ENCODE data around the gene C8G.

Gene C8G

DNA sequence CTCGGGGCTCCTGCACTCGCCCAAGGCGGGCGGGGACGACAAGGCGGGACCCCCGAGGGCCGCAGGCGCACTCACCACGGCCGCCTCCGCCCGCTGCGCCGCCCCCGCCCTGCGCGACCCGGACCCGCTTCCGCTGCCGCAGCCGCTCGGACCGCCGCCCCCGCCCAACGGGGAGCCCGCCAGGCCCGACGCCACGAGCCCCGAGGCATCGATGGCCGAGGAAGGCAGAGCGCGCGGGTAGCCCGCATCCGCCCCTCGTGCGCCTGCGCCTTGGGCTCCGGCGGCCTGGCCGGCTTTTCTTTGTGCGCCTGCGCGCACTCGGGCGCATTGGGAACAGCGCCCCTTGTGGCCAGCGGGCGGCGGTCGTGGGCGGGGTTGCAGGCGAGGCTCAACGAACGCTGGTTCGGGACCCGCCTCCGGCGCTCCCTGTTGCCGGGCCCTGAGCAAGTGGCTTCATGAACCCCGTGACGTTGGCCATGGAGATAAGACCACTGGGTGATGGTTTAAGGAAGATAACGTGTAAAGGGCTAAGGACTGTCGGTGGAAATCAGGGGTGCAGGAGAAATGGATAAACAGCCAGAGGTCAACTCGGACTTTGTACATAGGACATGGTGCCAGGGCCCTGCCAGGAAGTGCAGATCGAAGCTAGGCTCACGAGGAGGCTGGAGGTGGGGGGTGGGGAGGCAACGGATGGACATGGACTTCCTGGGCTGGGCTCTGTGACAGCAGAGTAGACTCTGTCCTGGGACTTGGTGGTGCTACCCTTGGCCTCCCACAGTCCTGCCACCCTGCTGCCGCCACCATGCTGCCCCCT lies at the start of gene C8G, which contains the start of gene FBXW5:
Gene C8G (plus strand): TSS at position 725 of the 814 bp plus-strand sequence. CDS start 78 bp downstream, at position 803.
Gene FBXW5 (minus strand): TSS at position 220 of the 814 bp plus-strand sequence. CDS start 655 bp downstream, outside the sequence.
- peak; percentile 92 to 95 for DNase-seq

DNA sequence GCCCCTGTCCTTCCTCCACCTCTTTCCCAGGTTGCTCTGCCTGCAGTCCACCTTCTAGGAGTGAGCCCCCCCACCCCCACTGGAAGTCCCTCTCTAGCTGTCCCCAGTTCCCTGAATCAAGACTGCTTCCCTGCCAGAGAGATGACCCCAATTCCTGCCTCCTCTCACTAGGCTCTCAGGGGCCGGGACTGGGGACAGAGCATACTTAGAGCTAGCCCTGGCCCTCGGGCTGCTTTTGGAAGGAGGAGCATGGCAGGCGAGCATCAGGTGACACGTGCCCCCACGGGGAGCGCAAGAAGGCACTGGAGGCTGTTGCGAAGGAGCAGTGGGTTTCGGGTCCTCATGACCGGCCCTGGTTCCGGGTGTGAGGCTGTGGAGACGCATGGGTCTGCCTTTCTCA lies 49.0 kb upstream of the C8G start:
- DNase-seq, result no peak

DNA sequence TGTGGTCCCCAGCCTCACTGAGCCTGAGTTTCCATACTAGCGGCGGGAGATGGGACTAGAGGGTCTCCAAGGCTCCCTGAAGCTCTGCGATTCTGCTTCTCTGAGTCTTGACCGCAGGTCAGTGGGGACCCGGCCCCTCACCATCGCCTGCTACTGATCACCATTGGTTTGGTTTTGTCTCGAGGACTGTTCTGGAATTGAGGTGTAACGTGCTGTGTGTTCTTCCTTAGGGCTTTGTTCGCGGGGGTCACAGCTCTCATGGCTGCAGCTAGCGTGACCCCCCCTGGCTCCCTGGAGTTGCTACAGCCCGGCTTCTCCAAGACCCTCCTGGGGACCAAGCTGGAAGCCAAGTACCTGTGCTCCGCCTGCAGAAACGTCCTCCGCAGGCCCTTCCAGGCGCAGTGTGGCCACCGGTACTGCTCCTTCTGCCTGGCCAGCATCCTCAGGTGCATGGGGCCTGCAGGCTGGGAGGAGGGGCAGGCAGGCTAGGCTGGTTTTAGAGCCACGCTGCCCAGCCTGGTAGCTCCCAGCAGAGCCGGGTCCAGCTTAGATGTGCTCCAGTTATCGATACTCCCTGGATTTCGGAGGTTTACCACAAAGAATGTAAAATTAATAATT lies 46.5 kb upstream of the C8G start:
- DNase-seq, result no peak

DNA sequence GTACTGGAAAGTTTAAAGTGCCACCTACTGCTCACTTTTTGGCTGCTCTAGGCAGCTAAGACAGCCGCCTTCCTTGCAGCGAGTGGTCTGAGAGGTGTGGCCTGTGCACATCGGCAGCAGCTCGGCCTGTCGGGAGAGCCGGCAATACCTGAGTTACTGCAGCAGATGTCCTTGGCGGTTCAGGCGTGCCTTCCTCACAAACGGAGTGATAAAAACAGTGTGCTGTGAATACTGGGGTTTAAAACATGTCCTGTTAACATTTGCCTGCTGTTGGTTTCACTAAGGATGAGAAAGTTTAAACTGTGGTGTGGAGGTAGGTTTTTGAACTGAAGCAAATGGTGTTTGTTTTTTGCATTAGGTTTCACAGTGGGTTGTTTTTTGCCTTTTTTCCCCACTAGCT lies 45.8 kb upstream of the C8G start:
- DNase-seq, result no peak

DNA sequence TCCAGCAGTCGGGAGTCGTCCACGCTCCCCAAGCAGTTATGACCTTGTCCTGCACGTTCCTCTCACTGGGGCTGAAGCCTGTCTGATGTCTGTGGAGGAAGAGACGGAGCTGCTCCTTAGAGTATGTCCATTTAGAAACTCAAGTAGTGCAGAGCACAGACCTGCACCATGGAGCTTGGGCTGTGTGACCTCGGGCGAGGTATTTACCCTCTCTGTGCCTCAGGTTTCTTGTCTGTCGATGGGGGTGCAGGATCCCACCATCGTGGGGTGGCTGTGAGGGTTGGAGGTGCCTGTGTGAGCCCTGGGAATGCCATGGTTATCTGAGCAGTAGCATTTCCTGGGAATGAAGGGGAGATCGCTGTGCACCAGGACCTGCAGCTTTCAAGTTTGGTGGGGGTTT lies 44.5 kb upstream of the C8G start:
- DNase-seq, result no peak

DNA sequence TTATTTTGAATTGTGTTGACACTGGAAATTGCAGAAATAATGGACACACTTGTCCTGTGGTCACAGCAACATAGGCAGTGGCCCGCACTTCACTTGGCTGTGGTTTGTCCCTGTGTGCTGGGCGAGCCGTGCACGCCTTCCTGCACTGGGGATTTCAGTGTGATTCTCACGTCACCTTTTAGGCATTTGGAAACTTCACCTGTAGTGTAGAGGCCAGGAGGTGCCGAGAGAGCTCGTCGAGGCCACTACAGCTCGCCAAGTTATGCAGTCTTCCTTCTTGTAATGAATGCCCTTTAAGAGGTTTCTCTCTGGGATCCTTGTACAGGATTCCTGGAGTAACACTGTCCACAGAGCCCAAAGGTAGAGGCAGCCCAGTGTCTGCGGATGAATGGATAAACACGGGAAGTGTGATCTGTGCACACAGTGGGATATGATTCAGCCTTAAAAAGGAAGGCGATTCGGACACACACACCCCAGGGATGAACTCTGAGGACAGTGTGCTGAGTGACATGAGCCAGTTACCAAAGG lies 44.0 kb upstream of the C8G start:
- no peak for DNase-seq

DNA sequence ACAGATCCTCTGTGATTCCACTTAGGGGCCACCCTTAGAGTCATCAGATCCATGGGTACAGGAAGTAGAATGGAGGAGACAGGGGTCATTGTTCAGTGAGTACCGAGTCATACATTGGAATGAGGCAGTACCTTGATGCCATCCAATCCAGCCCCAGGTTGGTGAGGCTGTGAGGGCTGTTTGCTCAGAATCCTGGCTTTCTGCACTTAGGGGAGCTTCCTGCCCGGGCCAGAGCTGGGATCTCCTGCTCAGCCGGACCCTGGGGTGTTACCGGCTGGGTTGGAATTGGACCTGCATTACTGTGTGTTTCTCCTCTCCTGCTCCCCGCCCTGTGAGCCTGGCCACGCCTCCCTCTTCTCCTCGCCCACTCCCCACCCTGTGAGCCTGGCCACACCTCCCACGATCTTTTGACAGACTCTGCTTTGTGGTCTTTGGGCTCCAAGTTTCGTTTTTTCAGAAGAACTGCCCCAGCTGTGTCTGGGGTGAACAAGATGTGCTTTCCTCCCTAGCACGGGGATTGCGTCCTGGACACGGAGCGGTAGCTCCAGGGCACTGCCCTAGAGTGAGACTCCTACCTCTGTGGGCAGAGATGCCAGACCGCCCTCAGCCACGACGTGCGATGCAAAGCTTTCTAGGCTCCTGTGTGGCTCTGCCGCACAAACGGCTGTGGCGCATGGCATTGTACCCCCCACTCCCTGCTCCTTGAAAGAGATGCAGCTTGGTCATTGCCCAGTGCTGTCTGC lies 43.4 kb upstream of the C8G start:
- DNase-seq, result no peak

DNA sequence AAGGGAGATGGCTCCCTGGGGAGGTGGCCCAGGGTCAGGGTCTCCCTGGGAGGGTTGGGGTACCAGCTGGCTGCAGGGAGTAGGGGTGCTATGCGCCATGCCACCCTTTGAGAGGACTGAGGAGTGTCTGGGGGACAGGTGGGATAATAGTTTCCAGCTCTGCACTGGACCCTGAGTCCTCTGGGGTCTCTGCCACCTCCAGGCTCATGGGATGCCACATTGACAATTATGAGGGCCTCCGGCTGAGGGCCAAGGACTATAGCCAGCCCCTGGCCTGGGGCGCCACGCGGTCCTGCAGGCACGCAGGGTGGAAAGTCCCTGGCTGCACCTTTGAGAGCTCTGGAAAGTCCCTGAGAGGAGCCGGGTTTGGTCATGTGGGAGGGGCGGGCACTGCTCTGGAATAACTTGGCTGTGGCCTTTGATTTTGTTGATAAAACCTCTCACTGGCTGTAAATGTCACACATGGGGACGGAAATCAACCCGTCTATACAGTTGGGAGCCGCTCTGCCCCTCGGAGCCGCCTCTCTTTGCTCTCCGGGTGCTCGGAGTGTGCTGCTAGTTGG lies 42.7 kb upstream of the C8G start:
- DNase-seq, result no peak

DNA sequence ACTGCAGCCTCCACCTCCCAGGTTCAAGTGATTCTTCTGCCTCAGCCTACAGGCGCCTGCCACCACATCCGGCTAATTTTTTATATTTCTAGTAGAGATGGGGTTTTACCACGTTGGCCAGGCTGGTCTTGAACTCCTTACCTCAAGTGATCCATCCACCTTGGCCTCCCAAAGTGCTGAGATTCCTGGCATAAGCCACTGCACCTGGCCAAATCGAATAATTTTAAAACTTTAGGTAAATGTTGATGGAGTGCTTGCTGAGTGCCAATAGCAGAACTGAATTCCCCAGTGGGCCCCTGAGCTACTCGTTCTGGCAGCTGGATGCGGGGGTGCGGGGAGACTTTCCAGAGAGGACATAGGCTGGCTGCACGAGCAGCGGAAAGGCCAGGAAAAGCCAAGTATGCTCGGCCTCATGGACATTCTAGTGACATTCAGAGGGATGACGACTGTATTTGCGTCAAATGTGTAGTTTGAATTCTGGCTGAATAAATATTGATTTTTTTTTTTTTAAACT lies 41.9 kb upstream of the C8G start:
- no peak for DNase-seq

DNA sequence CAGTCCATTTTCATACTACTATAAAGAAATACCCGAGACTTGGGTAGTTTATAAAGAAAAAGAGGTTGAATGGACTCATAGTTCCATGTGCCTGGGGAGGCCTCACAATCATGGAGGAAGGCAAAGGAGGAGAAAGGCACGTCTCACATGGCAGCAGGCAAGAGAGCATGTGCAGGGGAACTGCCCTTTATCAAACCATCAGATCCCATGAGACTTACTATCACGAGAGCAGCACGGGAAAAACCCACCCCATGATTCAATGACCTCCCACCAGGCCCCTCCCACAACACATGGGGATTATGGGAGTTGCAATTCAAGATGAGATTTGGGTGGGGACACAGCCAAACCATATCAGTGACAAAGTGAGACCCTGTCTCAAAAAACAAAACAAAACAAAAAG lies 38.8 kb upstream of the C8G start:
- no peak for DNase-seq

DNA sequence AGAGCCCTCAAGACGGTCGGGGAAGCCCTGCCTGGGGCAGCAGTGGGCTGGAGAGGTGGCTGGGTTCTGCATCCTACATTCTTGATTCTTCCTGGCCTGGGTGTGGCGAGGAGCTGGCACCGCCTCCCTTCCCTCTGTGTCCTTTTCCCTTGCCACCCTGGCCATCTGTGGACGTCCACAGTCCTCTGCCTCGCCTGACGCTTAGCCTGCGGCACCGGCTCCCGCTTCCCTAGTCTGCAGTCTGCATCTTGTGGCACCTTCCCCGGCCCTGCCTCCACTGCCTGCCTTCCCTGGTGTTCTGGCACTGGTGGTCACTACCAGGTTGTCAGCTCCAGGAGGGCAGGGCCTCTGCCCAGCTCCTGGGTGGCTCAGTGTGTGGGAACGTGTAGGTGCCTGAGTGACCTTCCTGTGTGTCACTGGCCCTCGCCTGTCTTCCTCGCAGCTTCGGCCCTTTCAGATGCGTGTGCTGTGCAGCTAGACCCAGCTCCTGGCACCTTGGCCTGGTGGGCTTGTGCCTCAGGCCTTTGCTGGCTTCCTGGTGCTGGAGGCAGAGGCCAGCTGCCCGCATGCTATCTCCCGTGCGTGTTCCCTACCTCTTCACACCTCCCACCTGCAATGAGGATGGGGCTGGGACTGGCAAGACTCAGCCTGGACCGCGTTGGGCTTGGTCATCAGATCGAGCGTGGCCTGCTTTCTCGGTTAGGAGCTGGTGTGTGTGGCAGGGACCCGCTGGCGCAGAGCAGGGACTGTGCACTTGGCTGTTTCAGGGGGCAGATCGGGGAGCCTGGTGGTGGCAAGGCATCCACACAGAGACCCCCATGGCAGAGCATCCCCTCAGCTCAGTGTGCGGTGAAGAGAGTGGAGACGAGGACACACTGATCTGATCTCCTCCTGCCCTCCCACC lies 37.8 kb upstream of the C8G start:
- no peak for DNase-seq

DNA sequence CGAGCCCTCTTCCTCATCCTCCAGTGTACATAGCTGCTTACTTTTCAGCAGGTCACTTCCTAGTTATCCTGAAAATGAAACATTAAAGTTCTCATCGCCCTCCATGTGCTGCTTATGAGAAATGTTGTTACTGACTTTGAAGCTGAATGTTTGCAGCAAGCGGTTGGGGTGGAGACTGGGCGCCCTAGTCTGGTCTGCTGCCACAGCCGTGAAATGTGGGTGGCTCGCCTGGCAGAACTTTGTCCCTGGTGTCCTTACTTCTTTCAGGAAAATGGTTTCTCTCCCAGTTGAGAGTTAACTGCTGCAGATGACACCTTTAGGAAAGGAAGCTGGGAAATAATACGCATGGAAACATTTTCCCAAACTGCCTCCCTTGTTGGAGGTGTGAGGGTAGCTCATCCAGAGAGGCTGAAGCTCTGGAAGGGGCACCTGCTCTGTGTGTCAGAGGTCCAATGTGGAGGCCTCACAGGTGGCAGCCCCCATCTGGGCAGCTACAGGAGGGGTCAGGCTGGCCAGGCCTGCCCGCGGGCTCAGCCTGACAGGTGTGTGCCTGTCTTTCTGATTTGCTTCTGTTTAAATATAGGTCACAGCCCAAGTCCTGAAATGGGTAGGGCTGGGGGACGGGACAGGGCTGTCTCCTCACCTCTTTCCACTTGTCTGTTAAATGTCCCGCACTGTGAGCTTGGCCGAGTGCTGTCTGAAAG lies 34.7 kb upstream of the C8G start:
- no peak for DNase-seq

DNA sequence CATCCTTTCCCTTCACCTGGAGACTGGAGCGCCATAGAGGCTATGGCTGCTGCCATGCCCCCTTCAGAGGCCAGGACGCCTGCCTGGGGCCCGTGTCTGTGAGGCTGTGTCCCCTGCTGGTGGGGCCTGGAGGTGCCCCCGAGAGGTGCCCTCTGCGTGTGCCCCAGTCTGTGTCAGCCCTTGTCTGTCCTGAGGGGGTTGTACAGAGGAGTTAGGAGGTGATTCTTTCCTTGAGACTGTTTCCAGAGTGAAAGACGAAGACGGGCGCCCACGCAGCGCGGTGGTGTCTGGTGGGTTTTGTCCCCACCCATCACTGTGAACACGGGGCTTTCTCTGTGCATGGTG lies 34.2 kb upstream of the C8G start:
- no peak for DNase-seq

DNA sequence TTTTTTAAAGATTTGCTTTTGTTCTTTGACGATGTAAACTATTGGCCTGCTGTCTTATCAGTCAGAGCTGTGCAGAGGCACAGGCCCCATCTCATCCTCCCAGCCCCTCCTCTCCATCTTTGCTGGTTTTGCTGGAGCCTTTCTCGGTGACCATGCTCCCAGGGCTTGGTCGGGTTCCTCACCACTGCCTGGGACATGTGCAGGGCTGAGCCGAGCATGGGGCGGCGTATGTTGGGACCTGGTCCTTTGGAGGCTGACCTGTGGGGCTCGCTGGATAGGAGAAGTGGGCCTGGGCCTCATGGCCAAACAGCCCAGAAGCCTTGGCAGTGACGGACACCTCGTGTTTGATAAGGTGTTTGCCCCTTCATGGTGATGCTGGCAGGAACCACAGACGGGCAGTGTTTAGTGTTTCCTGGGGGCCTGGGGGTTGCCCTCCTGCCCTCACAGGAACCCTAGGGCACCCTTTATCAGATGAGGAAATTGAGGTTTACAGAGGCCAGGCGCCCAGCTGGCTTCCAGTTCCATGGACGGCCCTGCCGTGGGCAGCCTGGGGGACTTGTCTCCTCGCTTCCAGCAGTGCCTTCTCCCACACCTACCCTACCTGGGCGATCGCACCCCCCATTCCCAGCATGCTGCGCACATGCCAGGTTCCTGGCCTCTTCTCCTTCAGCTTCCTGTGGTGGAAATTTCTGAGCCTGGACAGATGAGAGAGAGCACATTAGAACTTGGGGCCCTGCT lies 31.2 kb upstream of the C8G start:
- DNase-seq, result no peak

DNA sequence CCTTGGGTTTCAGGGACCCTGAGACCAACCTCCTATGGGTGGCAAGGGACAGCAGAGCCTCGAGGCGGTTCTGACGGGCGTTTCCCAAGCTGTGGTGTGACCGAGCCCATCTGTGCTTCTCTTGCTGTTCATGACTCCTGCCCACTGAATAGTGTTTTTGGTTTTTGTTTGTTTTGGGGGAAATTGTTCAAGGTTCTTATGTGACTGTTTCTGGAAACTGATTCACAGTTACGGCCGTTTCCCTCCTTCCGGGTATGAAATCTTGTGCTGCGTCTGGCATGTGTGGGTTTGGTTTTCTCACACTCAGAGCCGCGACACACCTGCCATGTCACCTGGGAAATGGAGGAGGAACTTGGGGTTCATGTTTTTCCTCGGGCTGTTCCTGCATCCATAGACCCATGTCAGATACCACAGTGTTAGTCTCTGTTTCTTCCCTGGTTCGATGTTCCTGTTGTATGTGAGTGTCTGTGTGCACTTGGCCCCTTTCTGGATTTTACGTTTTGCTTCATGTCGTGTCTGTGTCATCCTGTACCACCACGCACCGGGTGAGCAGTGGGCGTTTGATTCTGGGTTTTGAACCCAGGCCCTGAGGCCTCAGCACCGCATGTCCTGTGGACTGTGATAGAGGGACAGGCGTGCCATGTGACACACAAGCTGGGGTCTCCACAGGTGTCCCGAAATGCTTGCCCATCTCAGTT lies 29.3 kb upstream of the C8G start:
- DNase-seq, result no peak

DNA sequence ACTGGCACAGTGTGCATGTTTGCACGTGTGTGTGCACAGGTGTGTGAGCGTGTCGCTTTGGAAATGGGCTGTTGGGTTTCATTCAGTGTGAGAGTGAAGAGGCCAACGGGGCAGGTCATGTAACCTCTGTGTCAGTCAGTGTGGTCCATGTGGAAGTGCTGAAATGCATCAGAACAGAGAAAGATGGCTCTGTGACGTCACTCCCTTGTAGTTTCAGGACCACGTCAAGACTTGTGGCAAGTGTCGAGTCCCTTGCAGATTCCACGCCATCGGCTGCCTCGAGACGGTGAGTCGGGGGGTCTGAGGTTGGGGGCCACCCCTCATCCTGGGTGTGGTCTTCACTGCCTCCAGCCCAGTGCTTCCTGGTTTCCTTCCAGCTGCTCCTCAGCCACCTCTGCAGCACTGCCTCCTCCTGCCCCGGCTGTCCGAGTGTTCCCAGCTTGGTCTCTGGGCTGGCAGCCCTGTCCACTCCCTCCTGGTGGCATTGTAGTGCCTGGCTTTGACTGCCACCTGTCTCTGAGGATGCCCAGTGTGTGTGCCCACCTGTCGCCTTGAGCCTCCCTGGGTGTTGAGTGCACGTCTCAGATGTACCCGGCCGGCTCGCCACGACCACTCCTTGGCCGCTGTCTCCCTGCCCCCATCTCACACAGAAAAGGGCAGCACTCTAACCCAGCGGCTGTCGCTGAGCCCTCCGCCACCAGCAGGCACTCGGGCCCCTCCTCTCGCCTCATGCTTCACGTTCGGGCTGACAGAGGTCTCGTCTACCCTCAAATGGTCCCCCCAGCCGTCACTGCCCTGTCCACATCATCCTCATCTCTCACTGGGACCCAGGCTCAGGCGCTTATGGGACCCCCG lies 28.5 kb upstream of the C8G start:
- DNase-seq, result no peak

DNA sequence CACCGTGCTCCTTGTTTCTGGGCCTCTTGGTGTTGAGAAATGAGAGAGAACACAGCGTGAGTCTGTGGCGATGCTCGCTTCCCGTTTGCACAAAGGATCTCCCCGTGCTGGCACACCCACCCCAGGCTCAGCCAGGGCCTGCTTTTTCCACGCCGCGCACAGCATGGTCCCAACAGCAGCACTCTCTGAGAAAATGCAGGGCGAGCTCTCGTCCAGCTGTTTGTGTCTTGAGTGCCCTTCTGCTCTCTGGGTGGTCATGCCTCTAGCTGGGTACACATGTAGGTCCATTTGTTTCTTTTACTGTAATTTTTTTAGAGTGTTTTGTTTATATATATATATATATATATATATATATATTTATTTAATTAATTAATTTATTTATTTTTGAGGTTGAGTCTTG lies 27.1 kb upstream of the C8G start:
- no peak for DNase-seq

DNA sequence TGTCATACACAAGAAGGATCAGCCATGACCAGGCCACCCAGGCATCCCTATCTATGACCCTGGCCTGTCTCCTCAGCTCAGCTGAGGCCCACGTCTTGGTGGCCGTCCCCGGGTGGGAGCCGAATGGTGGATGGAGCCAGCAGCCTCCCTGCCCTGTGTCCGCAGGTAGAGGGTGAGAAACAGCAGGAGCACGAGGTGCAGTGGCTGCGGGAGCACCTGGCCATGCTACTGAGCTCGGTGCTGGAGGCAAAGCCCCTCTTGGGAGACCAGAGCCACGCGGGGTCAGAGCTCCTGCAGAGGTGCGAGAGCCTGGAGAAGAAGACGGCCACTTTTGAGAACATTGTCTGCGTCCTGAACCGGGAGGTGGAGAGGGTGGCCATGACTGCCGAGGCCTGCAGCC lies 25.0 kb upstream of the C8G start:
- no peak for DNase-seq

DNA sequence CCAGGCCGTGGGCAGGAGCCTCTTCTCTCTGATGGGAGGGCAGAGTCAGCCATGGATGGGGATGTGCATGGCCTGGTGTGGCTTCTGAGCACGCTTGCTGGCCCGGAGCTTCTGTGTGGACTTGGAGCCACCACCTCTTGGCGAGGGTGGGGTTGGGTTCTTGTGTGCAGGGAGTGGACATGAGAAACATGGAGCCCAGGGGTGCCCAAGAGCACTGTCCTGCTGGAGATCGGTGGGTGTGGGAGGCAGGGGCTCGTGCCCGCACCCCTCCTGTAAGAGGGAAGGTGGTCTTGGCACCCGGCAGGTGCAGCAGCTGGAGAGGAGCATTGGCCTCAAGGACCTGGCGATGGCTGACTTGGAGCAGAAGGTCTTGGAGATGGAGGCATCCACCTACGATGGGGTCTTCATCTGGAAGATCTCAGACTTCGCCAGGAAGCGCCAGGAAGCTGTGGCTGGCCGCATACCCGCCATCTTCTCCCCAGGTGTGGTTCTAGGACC lies 24.3 kb upstream of the C8G start:
- no peak for DNase-seq

Data from NCI-H524 (cell line).